ENCODE results near the gene IER3. TPM values are rescaled to one million over a fixed set of nuclear protein-coding genes. Genes with fewer than 3 reads are reported as not detected.

Gene IER3
- total RNA-seq, 2 experiments from 2014 or later = 375 to 386 TPM

DNA sequence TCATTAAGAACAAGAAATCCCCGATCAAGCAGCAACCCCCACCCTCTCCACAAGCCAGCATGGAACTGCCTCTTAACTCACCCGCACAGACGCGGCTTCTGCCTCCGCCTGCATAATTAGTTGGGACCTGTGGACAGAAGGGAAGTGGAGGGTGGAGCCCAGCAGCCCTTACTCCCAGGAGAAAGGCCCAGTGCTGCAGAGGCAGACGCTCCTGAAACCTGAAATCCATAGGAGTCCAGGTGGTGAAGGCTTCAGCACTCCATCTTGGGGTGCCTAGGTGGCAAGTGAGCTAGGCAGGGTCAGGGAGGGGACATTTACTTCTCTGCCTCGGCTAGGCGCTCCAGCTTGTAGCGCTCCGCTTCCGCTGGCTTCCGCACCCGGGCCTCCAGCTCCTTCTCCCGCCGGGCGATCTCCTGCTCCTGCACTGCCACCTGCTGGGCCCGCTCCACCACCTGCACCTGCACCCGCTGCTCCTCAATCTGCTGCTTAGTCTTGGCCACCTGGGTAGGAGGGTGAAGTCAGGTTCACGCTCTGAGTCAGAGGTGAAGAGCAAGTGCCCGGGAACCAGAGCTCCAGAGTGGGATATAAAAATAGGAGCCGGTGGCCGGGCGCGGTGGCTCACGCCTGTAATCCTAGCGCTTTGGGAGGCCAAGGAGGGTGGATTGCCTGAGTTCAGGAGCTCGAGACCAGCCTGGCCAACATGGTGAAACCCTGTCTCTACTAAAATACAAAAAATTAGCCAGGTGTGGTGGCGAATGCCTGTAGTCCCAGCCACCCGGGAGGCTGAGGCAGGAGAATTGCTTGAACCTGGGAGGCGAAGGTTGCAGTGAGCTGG is 13.5 kb downstream of the IER3 start:
- ChIA-PET CTCF (interaction anchor here (0.6 to 25.8 kb wide), 63 partner anchors 10 to 364 kb away, joined by 3 to 704 read pairs (median 5); partner anchors contain the start of genes ABCF1, ATAT1, DHX16 and FLOT1), POLR2A (interaction anchor here (0.6 to 22.1 kb wide), 19 partner anchors 8 to 175 kb away, joined by 3 to 500 read pairs (median 4); partner anchors contain the start of genes DHX16, IER3, MDC1 and MRPS18B)
- Mint-ChIP-seq H3K36me3 (ENCODE audit: low read depth) (peaks cover 58% of the 10 kb centered on the region), H3K4me1 (ENCODE audit: low read depth) (peaks cover 46% of the 10 kb centered on the region), H3K4me3 (peak overlapping the region; percentile 54), H3K27ac (peak overlapping the region; percentile 44), H3K9me3 (no peaks in the 10 kb centered on the region), H3K27me3 (no peaks in the 10 kb centered on the region)
- TF ChIP-seq, protein P1, sequence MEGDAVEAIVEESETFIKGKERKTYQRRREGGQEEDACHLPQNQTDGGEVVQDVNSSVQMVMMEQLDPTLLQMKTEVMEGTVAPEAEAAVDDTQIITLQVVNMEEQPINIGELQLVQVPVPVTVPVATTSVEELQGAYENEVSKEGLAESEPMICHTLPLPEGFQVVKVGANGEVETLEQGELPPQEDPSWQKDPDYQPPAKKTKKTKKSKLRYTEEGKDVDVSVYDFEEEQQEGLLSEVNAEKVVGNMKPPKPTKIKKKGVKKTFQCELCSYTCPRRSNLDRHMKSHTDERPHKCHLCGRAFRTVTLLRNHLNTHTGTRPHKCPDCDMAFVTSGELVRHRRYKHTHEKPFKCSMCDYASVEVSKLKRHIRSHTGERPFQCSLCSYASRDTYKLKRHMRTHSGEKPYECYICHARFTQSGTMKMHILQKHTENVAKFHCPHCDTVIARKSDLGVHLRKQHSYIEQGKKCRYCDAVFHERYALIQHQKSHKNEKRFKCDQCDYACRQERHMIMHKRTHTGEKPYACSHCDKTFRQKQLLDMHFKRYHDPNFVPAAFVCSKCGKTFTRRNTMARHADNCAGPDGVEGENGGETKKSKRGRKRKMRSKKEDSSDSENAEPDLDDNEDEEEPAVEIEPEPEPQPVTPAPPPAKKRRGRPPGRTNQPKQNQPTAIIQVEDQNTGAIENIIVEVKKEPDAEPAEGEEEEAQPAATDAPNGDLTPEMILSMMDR (IDR thresholded peaks at IDR 0.05) = peak; percentile 75
- DNase-seq (peak; percentile 93), ATAC-seq (peak; percentile 88)
- intact Hi-C loops (cut with micrococcal nuclease) = loop anchor here (2.0 kb wide), 1 partner anchor 52 kb away; no protein-coding TSS in a partner anchor

DNA sequence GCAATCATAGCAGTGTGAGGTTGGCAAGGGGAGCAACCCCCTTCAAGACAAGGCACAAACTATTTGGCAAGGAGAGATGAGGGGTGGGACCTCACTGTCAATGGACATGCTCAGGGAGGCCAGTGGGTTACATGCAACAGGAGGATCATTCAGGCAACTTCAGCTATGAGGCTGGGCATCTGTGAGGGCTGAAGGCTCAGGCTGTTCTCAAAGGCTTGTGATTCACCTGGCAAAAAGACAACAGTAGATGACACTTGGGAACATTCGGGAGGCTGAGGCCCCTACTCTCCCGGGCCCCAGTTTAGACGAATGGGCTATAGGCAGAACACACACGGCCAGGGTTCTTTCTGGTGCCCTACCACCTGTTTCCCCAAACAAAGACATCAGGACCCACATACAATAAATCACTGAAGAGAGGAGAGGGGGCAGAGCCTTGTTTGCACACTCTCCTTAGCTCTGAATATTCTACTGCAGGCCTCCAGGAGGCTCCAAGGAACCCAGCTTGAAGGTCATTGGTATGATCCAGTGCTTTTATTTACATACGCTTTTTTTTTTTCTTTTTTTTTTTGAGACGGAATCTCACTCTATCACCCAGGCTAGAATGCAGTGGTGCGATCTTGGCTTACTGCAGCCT is 16.3 kb downstream of the IER3 start:
- no peak overlapping the region for H3K4me3 Mint-ChIP-seq
- CTCF ChIA-PET = interaction anchor here (0.7 to 25.8 kb wide), 9 partner anchors 10 to 359 kb away, joined by 3 to 704 read pairs (median 3); partner anchors contain the start of gene DHX16
- no peaks in the 10 kb centered on the region for H3K27me3 Mint-ChIP-seq

DNA sequence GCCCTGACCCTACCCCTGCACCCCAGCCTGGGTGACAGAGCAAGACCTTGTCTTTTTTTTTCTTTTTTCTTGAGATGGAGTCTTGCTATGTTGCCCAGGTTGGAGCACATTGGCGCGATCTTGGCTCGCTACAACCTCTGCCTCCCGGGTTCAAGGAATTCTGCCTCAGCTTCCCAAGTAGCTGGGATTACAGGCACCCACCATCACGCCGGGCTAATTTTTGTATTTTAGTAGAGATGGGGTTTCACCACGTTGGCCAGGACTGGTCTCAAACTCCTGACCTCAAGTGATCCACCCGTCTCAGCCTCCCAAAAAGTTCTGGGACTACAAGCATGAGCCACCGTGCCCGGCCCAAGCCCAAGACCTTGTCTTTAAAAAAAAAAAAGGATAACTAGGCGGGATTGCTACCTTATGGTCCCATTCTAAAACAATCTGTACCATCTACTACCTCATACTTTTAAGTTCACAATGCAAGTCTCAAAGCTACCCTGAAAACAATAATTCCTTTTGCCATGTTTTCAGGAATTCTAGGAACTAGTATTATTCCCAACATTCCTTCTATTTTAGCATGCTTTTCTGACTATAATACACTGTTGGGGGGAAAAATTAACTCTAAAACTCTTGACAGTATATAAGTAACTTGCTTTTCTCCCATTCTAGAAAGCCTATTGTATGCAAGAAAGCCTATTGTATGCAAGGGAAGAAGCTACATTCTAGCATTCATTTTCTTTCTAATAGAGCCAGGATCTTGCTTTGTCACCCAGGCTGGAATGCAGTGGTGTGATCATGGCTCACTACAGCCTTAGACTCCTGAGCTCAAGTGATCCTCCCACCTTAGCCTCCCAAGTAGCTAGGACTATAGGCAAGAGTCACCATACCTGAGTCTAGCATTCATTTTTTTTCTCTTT is 17.6 kb downstream of the IER3 start:
- no peaks in the 10 kb centered on the region for H3K27me3 Mint-ChIP-seq
- no peak overlapping the region for H3K4me3 Mint-ChIP-seq
- TF ChIP-seq, protein P1 (IDR thresholded peaks at IDR 0.05) = no peak
- peak overlapping the region; percentile 68 for H3K27ac Mint-ChIP-seq
- peaks cover 71% of the 10 kb centered on the region for H3K36me3 Mint-ChIP-seq (ENCODE audit: low read depth)
- ChIA-PET CTCF (interaction anchor here (0.8 to 25.8 kb wide), 5 partner anchors 12 to 185 kb away, joined by 3 to 704 read pairs (median 3); partner anchors contain the start of gene DHX16), POLR2A (interaction anchor here (0.6 to 22.1 kb wide), 9 partner anchors 7 to 151 kb away, joined by 3 to 500 read pairs (median 4); partner anchors contain the start of genes DHX16 and IER3)
- ATAC-seq (no peak), DNase-seq (no peak)
- H3K4me1 Mint-ChIP-seq (ENCODE audit: low read depth) = peaks cover 50% of the 10 kb centered on the region
- intact Hi-C loops (cut with micrococcal nuclease) = no loop called here
- H3K9me3 Mint-ChIP-seq = no peaks in the 10 kb centered on the region

More for the DNA sequence above, 16.3 kb downstream of the IER3 start:
- no peak for DNase-seq
- POLR2A ChIA-PET = interaction anchor here (0.6 to 22.1 kb wide), 6 partner anchors 6 to 828 kb away, joined by 3 to 500 read pairs (median 4); partner anchors contain the start of gene DHX16
- no peak for ATAC-seq
- intact Hi-C loops (cut with micrococcal nuclease) = no loop called here
- no peaks in the 10 kb centered on the region for H3K9me3 Mint-ChIP-seq
- H3K36me3 Mint-ChIP-seq (ENCODE audit: low read depth) = peaks cover 67% of the 10 kb centered on the region
- peaks cover 53% of the 10 kb centered on the region for H3K4me1 Mint-ChIP-seq (ENCODE audit: low read depth)
- TF ChIP-seq, protein P1 (IDR thresholded peaks at IDR 0.05) = no peak
- peak overlapping the region; percentile 55 for H3K27ac Mint-ChIP-seq

DNA sequence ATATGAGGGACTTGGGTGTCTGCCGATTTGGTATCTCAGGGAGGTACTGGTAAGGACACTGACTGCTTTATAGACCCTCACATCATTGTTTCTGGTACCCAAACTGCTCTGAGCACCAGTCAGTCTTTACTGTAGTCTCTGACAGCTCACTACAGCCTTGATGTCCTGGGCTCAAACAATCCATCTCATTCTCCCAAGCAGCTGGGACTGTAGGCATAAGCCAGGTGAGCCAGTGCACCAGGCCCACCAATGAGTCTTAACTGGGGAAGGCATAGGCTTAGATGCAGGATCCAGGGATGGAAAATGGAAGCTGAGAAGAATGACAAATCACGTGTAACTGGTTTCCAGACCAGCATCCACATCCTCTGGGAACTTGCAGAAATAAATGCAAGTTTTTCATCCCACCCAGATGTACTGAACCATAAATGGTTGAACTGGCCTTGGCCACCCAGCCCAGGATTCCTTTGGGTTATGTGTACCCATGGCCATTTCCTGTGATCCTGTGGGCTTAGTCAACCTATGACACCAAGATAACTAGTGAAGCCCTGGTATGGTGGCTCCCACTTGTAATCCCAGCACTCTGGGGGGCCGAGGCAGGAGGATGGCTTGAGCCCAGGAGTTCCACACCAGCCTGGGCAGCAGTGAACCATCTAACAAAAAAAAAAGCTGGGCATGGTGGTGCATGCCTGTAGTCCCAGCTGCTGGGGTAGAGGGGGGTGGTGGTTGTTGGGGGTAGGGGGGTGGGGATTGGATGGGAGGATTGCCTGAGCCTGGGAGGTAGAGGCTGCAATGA is 18.4 kb downstream of the IER3 start:
- no peaks in the 10 kb centered on the region for H3K27me3 Mint-ChIP-seq
- H3K4me1 Mint-ChIP-seq (ENCODE audit: low read depth) = peaks cover 45% of the 10 kb centered on the region
- ATAC-seq (no peak), DNase-seq (no peak)
- TF ChIP-seq, protein P1 (IDR thresholded peaks at IDR 0.05) = no peak
- no peaks in the 10 kb centered on the region for H3K9me3 Mint-ChIP-seq
- intact Hi-C loops (cut with micrococcal nuclease) = no loop called here
- ChIA-PET POLR2A (interaction anchor here (0.6 to 22.1 kb wide), 9 partner anchors 8 to 93 kb away, joined by 3 to 500 read pairs (median 4); partner anchors contain the start of genes DHX16 and IER3), CTCF (interaction anchor here (1.3 to 25.8 kb wide), 3 partner anchors 18 to 185 kb away, joined by 3 to 704 read pairs (median 4); partner anchors contain the start of genes DHX16 and IER3)
- H3K36me3 Mint-ChIP-seq (ENCODE audit: low read depth) = peaks cover 75% of the 10 kb centered on the region
- H3K4me3 Mint-ChIP-seq = peak overlapping the region; percentile 19
- peak overlapping the region; percentile 67 for H3K27ac Mint-ChIP-seq
